Muscle of leg (tissue), 11 donors: ENCODE data around the gene CNNM4. TPM values are rescaled to one million over a fixed set of nuclear protein-coding genes. Genes with fewer than 3 reads are reported as not detected.
A peak's percentile ranks its signal among the peaks of the same experiment; 100 is the strongest.

ENCODE experiments used
- DNase-seq: peaks from one replicate; pipeline ENCODE4 v3.0.0; 2013
- H3K27ac ChIP-seq: one replicate; pipeline ENCODE4 v1.5.1; 2013; ENCODE audit warnings: mild to moderate bottlenecking, low read length, control low read depth
- H3K27me3 ChIP-seq: one replicate; pipeline ENCODE4 v1.6.1; 2013; ENCODE audit warnings: low read length; ENCODE audit not compliant: control insufficient read depth, insufficient read depth
- H3K36me3 ChIP-seq: one replicate; pipeline ENCODE4 v1.6.1; 2013; ENCODE audit warnings: low read length; ENCODE audit not compliant: control insufficient read depth, insufficient read depth
- H3K4me1 ChIP-seq: one replicate; pipeline ENCODE4 v1.6.1; 2013; ENCODE audit warnings: low read length; ENCODE audit not compliant: control insufficient read depth, insufficient read depth
- H3K4me3 ChIP-seq: one replicate; pipeline ENCODE4 v1.5.1; 2013; ENCODE audit warnings: low read length, control low read depth
- H3K9me3 ChIP-seq: replicated peaks from 2 replicates; pipeline ENCODE4 v1.6.1; 2013; ENCODE audit warnings: low read depth, low read length; ENCODE audit not compliant: control insufficient read depth
- WGBS: methylation state at CpG from one replicate; pipeline ENCODE4 v1.1.5; 2013; ENCODE audit warnings: missing lambda C conversion rate; ENCODE audit not compliant: insufficient coverage; 5-methylcytosine and 5-hydroxymethylcytosine counted together
- polyA plus RNA-seq, 8 donors: library from polyadenylated mRNA; unstranded; fragments of 120-200 nt; gene quantifications; one replicate each; pipeline versions ENCODE4 v1.2.1 to v1.2.3, GENCODE V29; 2013; ENCODE audit warnings: inconsistent platforms in 1 of 8, low replicate concordance in 1 of 8; ENCODE audit not compliant: insufficient read length in 8 of 8, insufficient read depth in 1 of 8
- total RNA-seq: library from RNA; stranded (reverse); fragments of 120-200 nt; gene quantifications from one replicate; pipeline ENCODE4 v1.2.4, GENCODE V29; 2013

The CNNM4 gene
- total and polyA plus RNA-seq, 9 donors = 14.9 to 30.0 (median 24.2) TPM

DNA sequence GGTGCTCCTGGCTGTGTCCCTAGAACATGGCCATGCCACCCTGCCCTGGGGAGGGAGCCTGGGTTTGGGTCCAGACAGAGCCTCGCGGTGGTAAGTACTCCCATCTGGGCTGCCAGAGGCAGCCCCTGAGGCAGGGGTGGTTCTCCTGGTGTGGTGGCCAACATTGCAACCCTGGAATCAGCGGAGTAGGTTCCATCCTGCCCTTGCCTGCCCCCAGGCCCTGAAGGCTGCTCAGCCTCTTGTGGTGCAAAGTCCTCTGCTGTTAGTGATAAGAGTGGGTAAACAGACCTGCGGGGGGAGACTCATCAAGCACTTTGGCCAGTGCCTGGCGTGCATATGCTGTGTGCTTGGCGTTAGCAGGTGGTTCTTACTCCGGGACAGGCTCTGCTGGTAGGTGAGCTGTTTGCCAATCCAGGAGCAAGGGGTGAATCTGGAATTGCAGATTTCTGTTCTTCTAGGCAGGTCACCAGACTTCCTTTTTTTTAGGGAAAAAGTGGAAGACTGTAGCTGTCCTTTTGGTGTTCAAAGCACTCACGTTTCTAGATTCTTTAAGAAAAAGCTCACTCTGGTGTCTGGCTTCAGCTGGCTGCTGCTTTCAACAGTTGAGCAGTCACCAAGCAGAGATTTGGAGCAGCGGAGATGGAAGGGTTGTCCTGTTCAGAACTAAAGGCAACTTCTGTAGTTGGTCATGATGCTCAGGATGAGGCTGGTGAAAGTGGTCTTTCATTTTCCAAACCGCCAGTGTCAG lies 58.6 kb downstream of the CNNM4 start:
- Histone ChIP-seq H3K4me1 (peaks cover 42% of the 10 kb centered on the region), H3K36me3 (peaks cover 30% of the 10 kb centered on the region), H3K27me3 (no peaks in the 10 kb centered on the region), H3K9me3 (no peaks in the 10 kb centered on the region), H3K4me3 (no peak overlapping the region), H3K27ac (no peak overlapping the region)
- no peak for DNase-seq
- 79% methylated on average over 10 of the region's 10 CpGs for WGBS

DNA sequence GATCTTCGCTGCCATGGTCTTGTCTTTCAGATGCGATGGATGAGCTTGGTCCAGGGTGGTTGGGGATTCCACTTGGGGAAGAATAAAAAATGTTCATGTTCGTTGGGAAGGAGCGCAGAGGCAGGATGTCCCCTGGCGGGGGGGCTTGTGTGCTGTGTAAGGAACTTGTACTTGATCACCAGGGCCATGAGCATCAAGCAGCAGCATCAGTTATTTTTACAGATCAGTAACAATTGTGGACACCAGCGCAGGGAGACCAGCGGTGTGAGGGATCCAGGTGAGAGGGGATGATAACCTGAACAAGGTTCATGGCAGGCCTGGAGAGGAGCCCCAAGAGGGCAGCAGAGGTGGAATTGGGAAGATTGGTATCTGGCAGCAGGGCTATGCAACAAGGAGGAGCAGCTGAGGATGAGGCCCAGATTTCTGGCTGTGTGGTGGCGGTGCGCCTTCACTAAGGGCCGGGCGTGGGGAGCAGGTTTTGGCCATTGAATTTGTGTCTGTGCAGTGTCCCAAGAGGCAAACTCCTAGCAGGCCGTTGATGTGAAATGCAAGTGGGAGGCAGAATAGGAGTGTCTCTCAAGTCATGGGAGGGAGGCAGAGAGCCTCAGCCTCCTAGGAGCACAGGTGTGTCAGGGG lies 59.3 kb downstream of the CNNM4 start:
- H3K27ac ChIP-seq = no peak overlapping the region
- peaks cover 37% of the 10 kb centered on the region for H3K36me3 ChIP-seq
- H3K4me1 ChIP-seq = peaks cover 42% of the 10 kb centered on the region
- no peak for DNase-seq
- H3K9me3 ChIP-seq = no peaks in the 10 kb centered on the region
- H3K27me3 ChIP-seq = no peaks in the 10 kb centered on the region
- H3K4me3 ChIP-seq = no peak overlapping the region
- WGBS = 78% methylated on average over 11 of the region's 12 CpGs

DNA sequence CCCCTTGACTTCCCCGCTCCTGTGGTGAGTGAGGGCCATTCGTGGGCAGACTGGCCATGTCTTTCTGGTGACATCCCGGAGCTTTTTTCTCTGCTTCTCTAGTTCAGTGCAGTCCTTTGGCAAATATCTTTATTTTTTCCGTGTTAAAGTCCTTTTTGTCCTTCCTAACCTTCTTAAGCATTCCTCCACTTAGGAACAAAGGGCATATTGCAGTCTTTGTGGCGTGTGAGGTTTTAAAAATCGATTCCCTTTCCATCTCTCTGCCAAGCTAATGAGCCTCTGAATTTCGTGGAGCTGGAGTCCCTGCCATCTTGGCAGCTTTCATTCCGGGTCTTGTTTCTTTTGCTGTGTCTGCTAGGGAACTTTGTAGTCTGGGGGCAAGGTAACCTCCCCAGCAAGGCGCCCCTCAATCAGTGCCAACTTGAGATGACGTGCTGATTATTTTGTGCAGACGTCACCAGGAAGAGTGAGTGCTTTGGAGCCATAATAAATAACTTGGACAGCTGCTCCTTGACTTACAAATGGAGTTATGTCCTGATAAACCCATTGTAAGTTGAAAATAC lies 60.5 kb downstream of the CNNM4 start:
- peaks cover 38% of the 10 kb centered on the region for H3K4me1 ChIP-seq

DNA sequence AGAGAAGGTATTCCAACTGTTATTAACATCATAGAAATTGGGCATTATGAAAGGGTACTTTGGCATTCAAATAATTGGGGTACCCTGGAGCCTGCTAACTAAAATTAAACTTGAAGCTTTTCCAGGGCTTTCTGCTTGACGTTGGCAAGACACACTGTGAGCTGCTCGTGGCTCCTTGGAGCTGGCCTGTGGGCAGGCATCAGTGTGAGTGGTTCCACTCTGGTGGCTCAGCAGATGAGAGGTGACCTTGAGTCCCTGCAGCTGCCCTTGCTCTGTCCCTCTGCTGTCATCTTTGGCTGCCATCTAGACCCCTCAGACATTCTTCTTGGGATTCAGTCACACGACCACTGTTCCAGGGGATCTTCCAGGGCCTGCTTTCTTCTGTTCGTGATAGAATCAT lies 62.1 kb downstream of the CNNM4 start:
- WGBS = 52% methylated on average over 2 of the region's 4 CpGs
- Histone ChIP-seq H3K27ac (no peak overlapping the region), H3K9me3 (no peaks in the 10 kb centered on the region), H3K4me3 (no peak overlapping the region), H3K4me1 (peaks cover 31% of the 10 kb centered on the region), H3K27me3 (no peaks in the 10 kb centered on the region), H3K36me3 (peaks cover 60% of the 10 kb centered on the region)
- no peak for DNase-seq

More for the DNA sequence above, 60.5 kb downstream of the CNNM4 start:
- no peaks in the 10 kb centered on the region for H3K27me3 ChIP-seq
- no peak overlapping the region for H3K27ac ChIP-seq
- H3K9me3 ChIP-seq = no peaks in the 10 kb centered on the region
- H3K4me3 ChIP-seq = no peak overlapping the region
- DNase-seq = no peak
- H3K36me3 ChIP-seq = peaks cover 49% of the 10 kb centered on the region
- WGBS = 61% methylated on average over 6 of the region's 11 CpGs

DNA sequence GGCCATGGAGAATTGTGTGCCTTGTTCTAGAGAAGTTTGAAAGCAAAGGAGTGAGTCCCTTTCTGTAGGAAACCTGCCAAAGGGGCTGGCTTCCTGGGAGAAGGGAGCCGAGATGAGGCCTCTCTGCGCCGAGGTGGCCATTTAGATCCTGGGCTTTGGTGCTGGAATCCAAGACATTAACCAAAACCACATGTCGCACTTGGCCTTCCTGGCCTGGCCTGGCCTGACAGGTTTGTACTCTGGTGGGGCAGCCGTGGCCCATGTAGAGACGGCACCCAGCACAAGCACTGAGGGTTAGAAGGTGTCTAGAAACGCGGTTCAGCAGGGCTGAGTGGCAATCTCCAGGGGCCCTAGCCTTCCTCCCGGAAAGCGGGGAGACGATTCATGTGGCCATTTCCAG lies 62.5 kb downstream of the CNNM4 start:
- no peaks in the 10 kb centered on the region for H3K27me3 ChIP-seq
- WGBS = 37% methylated on average over 8 of the region's 11 CpGs
- H3K36me3 ChIP-seq = peaks cover 64% of the 10 kb centered on the region
- peak; percentile 78 for DNase-seq
- H3K9me3 ChIP-seq = no peaks in the 10 kb centered on the region
- peak overlapping the region; percentile 13 for H3K27ac ChIP-seq
- no peak overlapping the region for H3K4me3 ChIP-seq
- peaks cover 27% of the 10 kb centered on the region for H3K4me1 ChIP-seq

DNA sequence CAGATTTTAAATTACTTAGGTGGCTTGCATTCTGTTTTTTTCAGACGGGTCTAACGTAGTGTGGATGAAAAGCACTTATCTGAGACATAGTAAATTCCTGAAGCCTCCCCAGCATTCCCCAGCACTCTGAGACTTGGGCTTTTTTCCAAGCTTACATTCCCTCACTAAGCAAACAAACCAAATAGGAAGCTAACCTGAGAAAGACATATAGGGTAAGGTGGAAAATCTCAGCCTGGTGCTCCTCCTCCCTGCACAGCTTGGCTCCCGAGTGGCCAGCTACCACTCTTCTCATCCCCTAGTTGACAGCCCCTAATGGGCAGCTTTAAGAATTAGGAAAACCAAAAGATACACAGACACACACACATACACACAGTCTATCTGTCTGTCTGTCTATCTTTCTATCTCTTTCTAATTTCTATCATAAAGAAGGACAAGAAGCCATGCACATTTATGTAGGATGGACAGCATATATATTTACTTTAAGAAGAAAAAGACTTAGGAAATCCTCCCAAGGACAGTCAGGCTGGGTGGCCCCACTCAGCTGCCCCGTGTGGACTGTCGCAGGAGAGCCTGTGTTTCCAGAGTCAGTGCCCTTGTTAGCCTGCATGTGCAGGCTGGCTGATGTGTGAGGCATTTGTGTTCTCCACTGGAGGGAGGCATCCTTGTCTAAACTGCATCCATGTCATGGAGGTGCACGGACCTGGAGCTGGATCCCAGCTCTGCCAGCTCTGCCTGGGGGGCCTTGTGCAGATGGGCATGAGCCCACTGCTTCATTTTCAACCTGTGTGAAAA lies 63.6 kb downstream of the CNNM4 start:
- H3K4me3 ChIP-seq = no peak overlapping the region
- no peak for DNase-seq
- H3K4me1 ChIP-seq = peaks cover 17% of the 10 kb centered on the region
- peaks cover 66% of the 10 kb centered on the region for H3K36me3 ChIP-seq
- H3K27me3 ChIP-seq = no peaks in the 10 kb centered on the region
- WGBS = 49% methylated on average over 3 of the region's 6 CpGs
- H3K9me3 ChIP-seq = no peaks in the 10 kb centered on the region
- no peak overlapping the region for H3K27ac ChIP-seq

DNA sequence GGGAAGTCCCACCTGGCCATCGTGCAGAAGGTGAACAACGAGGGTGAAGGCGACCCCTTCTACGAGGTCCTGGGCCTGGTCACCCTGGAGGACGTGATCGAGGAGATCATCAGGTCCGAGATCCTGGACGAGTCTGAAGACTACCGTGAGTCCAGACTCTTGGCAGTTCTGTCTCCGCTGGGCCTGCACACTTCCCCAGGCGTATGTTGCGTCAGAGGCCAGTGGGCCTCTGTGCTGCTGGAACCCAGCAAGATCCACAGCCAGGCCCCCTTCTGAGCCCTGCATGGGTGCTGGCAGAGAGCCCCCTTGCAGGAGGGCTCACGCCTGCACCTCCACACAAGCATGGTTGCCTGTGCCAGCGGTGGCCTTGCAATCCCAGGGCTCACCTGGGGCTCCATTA lies 64.4 kb downstream of the CNNM4 start:
- Histone ChIP-seq H3K9me3 (no peaks in the 10 kb centered on the region), H3K4me3 (no peak overlapping the region), H3K36me3 (peaks cover 65% of the 10 kb centered on the region), H3K4me1 (peaks cover 16% of the 10 kb centered on the region), H3K27ac (no peak overlapping the region), H3K27me3 (no peaks in the 10 kb centered on the region)
- WGBS = 89% methylated on average over 14 of the region's 14 CpGs
- DNase-seq = no peak

DNA sequence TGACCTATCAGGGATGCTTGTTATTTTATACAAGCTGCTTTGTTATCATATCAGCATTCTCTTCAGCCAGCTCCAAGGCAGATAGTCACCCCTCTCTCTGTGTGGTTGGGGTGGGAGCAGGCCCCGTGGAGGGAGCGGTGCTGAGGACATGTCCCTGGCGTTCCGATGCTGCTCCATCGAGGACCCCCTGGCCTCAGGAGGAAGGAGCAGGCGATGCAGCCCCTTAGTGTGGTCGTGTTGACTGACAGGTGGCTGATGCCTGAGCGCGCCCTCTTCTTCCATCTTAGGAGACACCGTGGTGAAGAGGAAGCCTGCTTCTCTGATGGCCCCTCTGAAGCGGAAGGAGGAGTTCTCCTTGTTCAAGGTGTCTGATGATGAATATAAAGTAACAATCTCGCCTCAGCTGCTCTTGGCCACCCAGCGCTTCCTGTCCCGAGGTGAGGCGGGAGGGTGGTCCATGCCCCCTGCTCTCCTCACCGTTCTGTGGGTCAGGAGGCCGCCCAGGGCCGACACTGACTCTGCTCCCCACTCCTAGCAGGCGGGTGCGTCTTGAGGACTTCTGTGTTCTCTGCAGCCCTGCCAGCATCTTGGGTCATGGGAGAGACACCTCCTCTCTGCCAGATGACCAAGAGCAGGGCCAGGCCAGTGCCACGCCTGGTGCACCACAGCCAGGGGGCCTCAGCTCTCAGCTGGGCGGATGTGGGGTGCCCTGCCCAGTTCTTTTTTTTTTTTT lies 66.0 kb downstream of the CNNM4 start:
- H3K9me3 ChIP-seq = no peaks in the 10 kb centered on the region
- DNase-seq = no peak
- H3K4me1 ChIP-seq = peaks cover 13% of the 10 kb centered on the region
- no peaks in the 10 kb centered on the region for H3K27me3 ChIP-seq
- WGBS = 90% methylated on average over 15 of the region's 22 CpGs
- H3K4me3 ChIP-seq = no peak overlapping the region
- peaks cover 75% of the 10 kb centered on the region for H3K36me3 ChIP-seq
- H3K27ac ChIP-seq = no peak overlapping the region

DNA sequence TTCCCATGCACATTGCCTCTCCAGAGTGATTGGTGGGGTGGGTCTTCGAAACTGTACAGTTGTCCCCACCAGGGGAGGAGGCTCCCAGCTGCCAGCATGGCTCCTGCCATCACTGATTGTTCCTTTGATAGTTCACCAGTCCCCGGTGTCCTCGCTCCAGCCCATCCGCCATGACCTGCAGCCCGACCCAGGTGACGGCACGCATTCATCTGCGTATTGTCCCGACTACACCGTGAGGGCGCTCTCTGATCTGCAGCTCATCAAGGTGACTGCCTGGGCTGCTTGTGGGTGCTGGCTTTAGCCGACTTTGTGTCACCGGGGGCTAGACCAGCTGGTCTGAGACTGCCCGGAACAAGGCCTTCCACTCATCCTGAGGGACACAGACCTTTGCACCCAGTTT lies 67.7 kb downstream of the CNNM4 start:
- no peak overlapping the region for H3K27ac ChIP-seq
- WGBS = 94% methylated on average over 14 of the region's 14 CpGs
- no peak overlapping the region for H3K4me3 ChIP-seq
- H3K4me1 ChIP-seq = peaks cover 22% of the 10 kb centered on the region
- peaks cover 82% of the 10 kb centered on the region for H3K36me3 ChIP-seq
- no peaks in the 10 kb centered on the region for H3K27me3 ChIP-seq
- H3K9me3 ChIP-seq = no peaks in the 10 kb centered on the region
- DNase-seq = no peak
